Heart right ventricle (tissue), 16 donors: Measurements from ENCODE around the gene CLEC16A. TPM values are rescaled to one million over a fixed set of nuclear protein-coding genes. Genes with fewer than 3 reads are reported as not detected.
A peak's percentile ranks its signal among the peaks of the same experiment; 100 is the strongest.

Experiments used
- ATAC-seq, 8 donors: fragments of 200-7000 bp; cut with Tn5 transposase; one replicate each; pipeline ENCODE4 v1.9.1; 2020; ENCODE audit warnings: mild to moderate bottlenecking in 8 of 8, moderate library complexity in 8 of 8, moderate number of reproducible peaks in 1 of 8
- DNase-seq, 2 donors: peaks; one replicate each; pipeline ENCODE4 v3.0.0-alpha.2; 2020
- H3K27ac ChIP-seq, 10 donors: fragments of 200-600 bp; sonication (generic) in 2 of 10; one replicate each; pipeline versions ENCODE4 v1.5.0 to v1.8.0; 2020 to 2022; ENCODE audit warnings: mild to moderate bottlenecking in 3 of 10
- H3K27me3 ChIP-seq, 7 donors: fragments of 200-600 bp; one replicate each; pipeline ENCODE4 v1.8.0; 2021 to 2022; ENCODE audit warnings: mild to moderate bottlenecking in 2 of 7
- H3K36me3 ChIP-seq, 9 donors: fragments of 200-600 bp; sonication (generic) in 1 of 9; one replicate each; pipeline versions ENCODE4 v1.5.0 to v1.8.0; 2020 to 2022; ENCODE audit warnings: mild to moderate bottlenecking in 2 of 9
- H3K4me1 ChIP-seq, 9 donors: fragments of 200-600 bp; sonication (generic) in 1 of 9; one replicate each; pipeline versions ENCODE4 v1.5.0 to v1.8.0; 2020 to 2022; ENCODE audit warnings: mild to moderate bottlenecking in 4 of 9
- H3K4me3 ChIP-seq, 10 donors: fragments of 200-600 bp; sonication (generic) in 2 of 10; one replicate each; pipeline versions ENCODE4 v1.5.0 to v1.8.0; 2020 to 2022; ENCODE audit warnings: mild to moderate bottlenecking in 7 of 10, moderate library complexity in 2 of 10
- H3K9me3 ChIP-seq, 11 donors: fragments of 200-600 bp in 10 of 11; sonication (generic) in 2 of 11; one replicate each; pipeline versions ENCODE4 v1.5.0 to v1.8.0; 2013 to 2022; ENCODE audit warnings: mild to moderate bottlenecking in 2 of 11, control low read depth in 1 of 11, moderate library complexity in 1 of 11
- CTCF ChIP-seq, 9 donors: fragments of 200-600 bp; sonication (generic) in 2 of 9; IDR thresholded peaks; one replicate each; pipeline versions ENCODE4 v1.5.0 to v1.8.0; 2021 to 2022; ENCODE audit warnings: antibody characterized with exemption in 9 of 9, mild to moderate bottlenecking in 5 of 9, moderate library complexity in 1 of 9
- WGBS, 2 donors: extraction: QIAGEN DNeasy Blood & Tissue Kit; methylation state at CpG; one replicate each; pipeline ENCODE4 v1.1.7; 2013; ENCODE audit warnings: inconsistent platforms in 1 of 2; 5-methylcytosine and 5-hydroxymethylcytosine counted together
- intact Hi-C, 10 donors: fragments of 100-400 bp; cut with DNase I; formaldehyde crosslinking; loops; one replicate each; pipeline versions ENCODE4 v1.11.1 to v1.14.2; 2022
- polyA plus RNA-seq, 2 donors: library from polyadenylated mRNA; stranded (reverse); fragments of 200-250 nt; gene quantifications; one replicate each; pipeline ENCODE4 v1.2.3, GENCODE V29; 2013
- total RNA-seq, 10 donors: library from RNA; stranded (reverse); fragmentation: NEBNext Ultra II Directional in 3 of 10; extraction: Animal tissue kit (Norgen Biotek cat#: 25700) in 3 of 10; gene quantifications; one replicate each; pipeline versions ENCODE4 v1.2.1 to v1.2.4, GENCODE V29; 2021 to 2023
- donor health status: Arrhythmogenic right ventricular cardiomyopathy.
- donor health status: ischemic (EF 13 %, LVEDD 7.1; RV severe dilation, severe dysfunction).
- donor health status: healthy with polysubstance abuse.
- donor health status: DM: no; HTN: yes; CAD: no.
- donor health status: DM: no; HTN: no; CAD: no.
- donor health status: ischemic (EF 25% LVEDD 6.9; RV normal size, moderate dysfunction).
- donor health status: ischemic (EF 25% LVEDD 5.7; RV mildly dilated, moderate dysfunction).
- donor health status: healthy.
- donor health status: DM: yes; HTN: yes; CAD: no.
- donor health status: Ischemic cardiomyopathy.
- donor health status: ischemic (EF 35%, LVEDD 5.7; RV mildly dilated, moderate dysfunction).
- donor health status: nonischemic (EF 11% LVEDD 7.7; RV severe dilation, severe dysfunction).
- donor health status: DM: yes; HTN: yes; CAD: no.
- donor health status: PGD.
- donor health status: ischemic (EF 29% LVEDD 5.4; RV normal size, mild dysfunction).
- donor health status: nonischemic (EF 23%, LVEDD 6.1; RV moderate dilation, normal function).

CLEC16A gene
- total and polyA plus RNA-seq, 12 donors = 12.1 to 30.8 (median 23.0) TPM

- peaks cover 10 to 88% (median 71%) of the 10 kb centered on the region in 9 donors for H3K4me1 ChIP-seq
- no peak for ATAC-seq
- intact Hi-C loops = loop anchor here in 3 of 10 donors (5.0 to 10.0 kb wide), 3 partner anchors 36 to 119 kb away; partner anchors contain the start of gene SOCS1 (in 3 of the 3)
- 94 to 95% methylated on average over 14 of the region's 14 CpGs for WGBS, 2 donors
- DNase-seq = no peak
- H3K27ac ChIP-seq = no peak overlapping the region
- no peaks in the 10 kb centered on the region for H3K27me3 ChIP-seq
- H3K36me3 ChIP-seq = peaks cover 0 to 11% (median 0%) of the 10 kb centered on the region in 9 donors
- H3K4me3 ChIP-seq = no peak overlapping the region
- TF ChIP-seq CTCF (IDR thresholded peaks at IDR 0.05) = no peak
- no peaks in the 10 kb centered on the region for H3K9me3 ChIP-seq
Measured at GRCh38 chr16:11138022-11138768, 193.8 kb downstream of the CLEC16A start.

- Histone ChIP-seq H3K27me3 (no peaks in the 10 kb centered on the region), H3K27ac (peak overlapping the region in 1 of 10 donors; percentile 31), H3K4me3 (no peak overlapping the region), H3K4me1 (peaks cover 7 to 88% (median 69%) of the 10 kb centered on the region in 9 donors), H3K36me3 (peaks cover 0 to 11% (median 0%) of the 10 kb centered on the region in 9 donors), H3K9me3 (no peaks in the 10 kb centered on the region)
- intact Hi-C loops = loop anchor here in 3 of 10 donors (5.0 to 10.0 kb wide), 3 partner anchors 37 to 118 kb away; partner anchors contain the start of gene SOCS1 (in 3 of the 3)
- no peak for DNase-seq
- WGBS, 2 donors = 93 to 94% methylated on average over 8 of the region's 8 CpGs
- no peak for ATAC-seq
- no peak for TF ChIP-seq CTCF (IDR thresholded peaks at IDR 0.05)
Measured at GRCh38 chr16:11138769-11139325, 194.5 kb downstream of the CLEC16A start.

- H3K27me3 ChIP-seq = no peaks in the 10 kb centered on the region
- H3K36me3 ChIP-seq = peaks cover 0 to 11% (median 0%) of the 10 kb centered on the region in 9 donors
- TF ChIP-seq CTCF (IDR thresholded peaks at IDR 0.05) = no peak
- no peak for DNase-seq
- peak in 1 of 8 donors; percentile 14 for ATAC-seq
- intact Hi-C loops = loop anchor here in 3 of 10 donors (5.0 to 10.0 kb wide), 3 partner anchors 37 to 118 kb away; partner anchors contain the start of gene SOCS1 (in 3 of the 3)
- H3K4me1 ChIP-seq = peaks cover 7 to 88% (median 69%) of the 10 kb centered on the region in 9 donors
- H3K9me3 ChIP-seq = no peaks in the 10 kb centered on the region
- WGBS, 2 donors = 71 to 78% methylated on average over 5 of the region's 5 CpGs
- no peak overlapping the region for H3K4me3 ChIP-seq
- peak overlapping the region in 1 of 10 donors; percentile 27 for H3K27ac ChIP-seq
Measured at GRCh38 chr16:11139326-11140097, 195.1 kb downstream of the CLEC16A start.

- intact Hi-C loops = no loop called here
- Histone ChIP-seq H3K27me3 (no peaks in the 10 kb centered on the region), H3K27ac (peak overlapping the region in 2 of 10 donors; percentile 15 to 27), H3K4me3 (no peak overlapping the region), H3K36me3 (peaks cover 0 to 9% (median 0%) of the 10 kb centered on the region in 9 donors), H3K9me3 (no peaks in the 10 kb centered on the region), H3K4me1 (peaks cover 5 to 88% (median 69%) of the 10 kb centered on the region in 9 donors)
- ATAC-seq = no peak
- WGBS, 2 donors = 56 to 60% methylated on average over 8 of the region's 8 CpGs
- TF ChIP-seq CTCF (IDR thresholded peaks at IDR 0.05) = no peak
- DNase-seq = no peak
Measured at GRCh38 chr16:11140098-11140375, 195.7 kb downstream of the CLEC16A start.
